ENCODE results near the gene RASA3. TPM values are rescaled to one million over a fixed set of nuclear protein-coding genes. Genes with fewer than 3 reads are reported as not detected.
A peak's percentile ranks its signal among the peaks of the same experiment; 100 is the strongest.

RASA3 gene
- total RNA-seq, 2 donors from 2014 or later: 6.3 to 12.0 TPM

DNA sequence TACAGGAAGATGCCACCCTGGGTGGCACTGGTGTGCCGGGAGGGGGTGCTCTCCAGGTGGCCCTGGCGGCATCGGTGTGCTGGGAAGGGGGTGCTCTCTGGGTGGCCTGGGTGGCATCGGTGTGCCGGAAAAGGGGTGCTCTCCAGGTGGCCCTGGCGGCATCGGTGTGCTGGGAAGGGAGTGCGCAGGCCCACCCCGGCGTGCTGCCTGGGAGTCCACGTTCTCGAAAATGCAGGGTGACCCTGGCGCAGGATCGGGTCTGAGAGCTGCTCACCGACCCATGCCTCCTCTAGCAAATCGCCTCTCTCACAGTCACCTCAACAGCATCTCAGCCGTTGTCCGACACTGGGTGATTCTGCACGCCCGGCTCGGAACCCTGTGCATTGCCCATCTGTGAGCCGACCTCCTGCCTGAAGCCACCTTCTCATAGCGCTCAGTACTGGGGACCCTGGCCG lies 36.4 kb downstream of the RASA3 start:
- H3K27ac ChIP-seq (ENCODE audit: low read depth, low read length): no peak overlapping the region
- H3K27me3 Mint-ChIP-seq (ENCODE audit: insufficient read depth): no peaks in the 10 kb centered on the region
- no peak overlapping the region for H3K4me3 ChIP-seq (ENCODE audit: low read length)
- H3K4me1 ChIP-seq (ENCODE audit: control insufficient read depth, insufficient read depth, low read length): no peaks in the 10 kb centered on the region
- no peak overlapping the region for H3K27ac Mint-ChIP-seq
- TF ChIP-seq, protein P1, sequence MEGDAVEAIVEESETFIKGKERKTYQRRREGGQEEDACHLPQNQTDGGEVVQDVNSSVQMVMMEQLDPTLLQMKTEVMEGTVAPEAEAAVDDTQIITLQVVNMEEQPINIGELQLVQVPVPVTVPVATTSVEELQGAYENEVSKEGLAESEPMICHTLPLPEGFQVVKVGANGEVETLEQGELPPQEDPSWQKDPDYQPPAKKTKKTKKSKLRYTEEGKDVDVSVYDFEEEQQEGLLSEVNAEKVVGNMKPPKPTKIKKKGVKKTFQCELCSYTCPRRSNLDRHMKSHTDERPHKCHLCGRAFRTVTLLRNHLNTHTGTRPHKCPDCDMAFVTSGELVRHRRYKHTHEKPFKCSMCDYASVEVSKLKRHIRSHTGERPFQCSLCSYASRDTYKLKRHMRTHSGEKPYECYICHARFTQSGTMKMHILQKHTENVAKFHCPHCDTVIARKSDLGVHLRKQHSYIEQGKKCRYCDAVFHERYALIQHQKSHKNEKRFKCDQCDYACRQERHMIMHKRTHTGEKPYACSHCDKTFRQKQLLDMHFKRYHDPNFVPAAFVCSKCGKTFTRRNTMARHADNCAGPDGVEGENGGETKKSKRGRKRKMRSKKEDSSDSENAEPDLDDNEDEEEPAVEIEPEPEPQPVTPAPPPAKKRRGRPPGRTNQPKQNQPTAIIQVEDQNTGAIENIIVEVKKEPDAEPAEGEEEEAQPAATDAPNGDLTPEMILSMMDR (conservative IDR thresholded peaks at IDR 0.05): no peak
- H3K36me3 Mint-ChIP-seq (ENCODE audit: low read depth): peaks cover 5% of the 10 kb centered on the region
- peaks cover 27% of the 10 kb centered on the region for H3K9me3 ChIP-seq (ENCODE audit: control insufficient read depth, low read length)
- H3K27me3 ChIP-seq (ENCODE audit: control insufficient read depth, insufficient read depth, low read length, poor library complexity, severe bottlenecking): no peaks in the 10 kb centered on the region
- DNase-seq: peak; percentile 37
- H3K4me3 Mint-ChIP-seq: no peak overlapping the region
- H3K36me3 ChIP-seq (ENCODE audit: control insufficient read depth, insufficient read depth, low read length): no peaks in the 10 kb centered on the region
- peaks cover 31% of the 10 kb centered on the region for H3K9me3 Mint-ChIP-seq
- 90 to 92% methylated on average over 17 to 24 of the region's 24 CpGs for WGBS, 2 experiments (ENCODE audit: insufficient coverage in 1 of 2, insufficient read length in 1 of 2)
- no peak overlapping the region for H3K9ac ChIP-seq (ENCODE audit: extremely low read depth, low read length, poor library complexity, severe bottlenecking)
- peaks cover 4% of the 10 kb centered on the region for H3K4me1 Mint-ChIP-seq

DNA sequence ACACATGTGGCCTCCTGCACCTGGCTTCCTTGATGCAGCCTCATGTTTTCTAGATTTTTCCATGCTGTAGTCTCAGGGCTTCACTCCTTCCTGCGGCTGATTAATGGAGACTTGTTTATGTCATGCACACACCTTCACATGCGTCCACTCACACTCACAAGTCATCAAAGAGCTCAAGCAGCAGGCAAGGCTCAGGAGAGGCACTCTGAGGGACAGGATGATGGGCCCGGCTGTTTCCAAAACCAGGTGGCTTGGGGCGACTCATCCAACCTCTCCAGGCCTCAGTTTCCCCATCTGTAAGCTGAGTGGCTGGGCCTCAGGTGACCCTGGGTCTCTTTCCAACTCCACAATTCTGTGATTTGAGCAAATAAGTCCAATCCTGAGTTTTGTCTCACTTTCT lies 36.9 kb downstream of the RASA3 start:
- TF ChIP-seq, protein P1 (conservative IDR thresholded peaks at IDR 0.05): no peak
- Histone ChIP-seq H3K4me3 (ENCODE audit: low read length) (no peak overlapping the region), H3K36me3 (ENCODE audit: control insufficient read depth, insufficient read depth, low read length) (no peaks in the 10 kb centered on the region), H3K27ac (ENCODE audit: low read depth, low read length) (no peak overlapping the region), H3K9ac (ENCODE audit: extremely low read depth, low read length, poor library complexity, severe bottlenecking) (no peak overlapping the region), H3K4me1 (ENCODE audit: control insufficient read depth, insufficient read depth, low read length) (no peaks in the 10 kb centered on the region), H3K27me3 (ENCODE audit: control insufficient read depth, insufficient read depth, low read length, poor library complexity, severe bottlenecking) (no peaks in the 10 kb centered on the region), H3K9me3 (ENCODE audit: control insufficient read depth, low read length) (peaks cover 31% of the 10 kb centered on the region)
- Mint-ChIP-seq H3K27me3 (ENCODE audit: insufficient read depth) (no peaks in the 10 kb centered on the region), H3K4me1 (peaks cover 4% of the 10 kb centered on the region), H3K9me3 (peaks cover 37% of the 10 kb centered on the region), H3K36me3 (ENCODE audit: low read depth) (peaks cover 5% of the 10 kb centered on the region), H3K27ac (no peak overlapping the region), H3K4me3 (no peak overlapping the region)
- WGBS, 2 experiments (ENCODE audit: insufficient coverage in 1 of 2, insufficient read length in 1 of 2): 83 to 86% methylated on average over 4 of the region's 4 CpGs
- DNase-seq: peak; percentile 30

DNA sequence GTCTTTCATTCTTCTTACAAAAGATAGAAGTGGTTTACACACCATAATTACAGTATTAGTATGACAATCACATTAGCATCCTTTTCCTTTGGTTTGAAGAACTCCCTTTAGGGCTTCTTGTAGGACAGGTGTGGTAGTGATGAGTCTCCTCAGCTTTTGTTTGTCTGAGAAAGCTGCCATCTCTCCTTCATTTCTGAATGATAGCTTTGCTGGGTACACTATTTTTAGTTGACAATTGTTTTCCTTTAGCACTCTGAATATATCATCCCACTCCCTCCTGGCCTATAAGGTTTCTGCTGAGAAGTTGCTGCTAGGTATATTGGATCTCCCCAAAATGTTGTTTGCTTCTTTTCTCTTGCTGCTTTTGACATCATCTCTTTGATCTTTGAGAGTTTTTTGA lies 39.3 kb downstream of the RASA3 start:
- Histone ChIP-seq H3K4me1 (ENCODE audit: control insufficient read depth, insufficient read depth, low read length) (no peaks in the 10 kb centered on the region), H3K36me3 (ENCODE audit: control insufficient read depth, insufficient read depth, low read length) (no peaks in the 10 kb centered on the region), H3K4me3 (ENCODE audit: low read length) (no peak overlapping the region), H3K27ac (ENCODE audit: low read depth, low read length) (no peak overlapping the region), H3K9ac (ENCODE audit: extremely low read depth, low read length, poor library complexity, severe bottlenecking) (no peak overlapping the region), H3K9me3 (ENCODE audit: control insufficient read depth, low read length) (peaks cover 31% of the 10 kb centered on the region), H3K27me3 (ENCODE audit: control insufficient read depth, insufficient read depth, low read length, poor library complexity, severe bottlenecking) (no peaks in the 10 kb centered on the region)
- Mint-ChIP-seq H3K36me3 (ENCODE audit: low read depth) (peaks cover 5% of the 10 kb centered on the region), H3K9me3 (peaks cover 41% of the 10 kb centered on the region), H3K4me3 (no peak overlapping the region), H3K27ac (no peak overlapping the region), H3K4me1 (peaks cover 6% of the 10 kb centered on the region), H3K27me3 (ENCODE audit: insufficient read depth) (peaks cover 3% of the 10 kb centered on the region)
- DNase-seq: no peak
- TF ChIP-seq, protein P1 (conservative IDR thresholded peaks at IDR 0.05): no peak
